Measurements from ENCODE around the gene CCDC85C.

The CCDC85C gene

GRCh38 chr14:99535448-99535847 is 68.6 kb downstream of the CCDC85C start:
- H3K4me3 ChIP-seq (ENCODE audit: low read length) = no peak overlapping the region
- no peak for DNase-seq (ENCODE audit: low read depth)
- no peak for TF ChIP-seq CTCF (conservative IDR thresholded peaks at IDR 0.05; ENCODE audit: low read depth, low read length)

GRCh38 chr14:99534863-99535262 is 69.1 kb downstream of the CCDC85C start:
- no peak overlapping the region for H3K4me3 ChIP-seq (ENCODE audit: low read length)
- TF ChIP-seq CTCF (conservative IDR thresholded peaks at IDR 0.05; ENCODE audit: low read depth, low read length) = no peak
- DNase-seq (ENCODE audit: low read depth) = peak; percentile 80

- DNase-seq (ENCODE audit: low read depth) = no peak
- no peak overlapping the region for H3K4me3 ChIP-seq (ENCODE audit: low read length)
- no peak for TF ChIP-seq CTCF (conservative IDR thresholded peaks at IDR 0.05; ENCODE audit: low read depth, low read length)
These were observed 69.7 kb downstream of the CCDC85C start for GRCh38 chr14:99534333-99534732.

- no peak for DNase-seq (ENCODE audit: low read depth)
- no peak overlapping the region for H3K4me3 ChIP-seq (ENCODE audit: low read length)
- TF ChIP-seq CTCF (conservative IDR thresholded peaks at IDR 0.05; ENCODE audit: low read depth, low read length) = no peak
These were observed 71.7 kb downstream of the CCDC85C start for GRCh38 chr14:99532310-99532709.

GRCh38 chr14:99531251-99532096 is 72.5 kb downstream of the CCDC85C start:
- H3K4me3 ChIP-seq (ENCODE audit: low read length) = no peak overlapping the region
- no peak for DNase-seq (ENCODE audit: low read depth)
- no peak for TF ChIP-seq CTCF (conservative IDR thresholded peaks at IDR 0.05; ENCODE audit: low read depth, low read length)

GRCh38 chr14:99530407-99531155 is 73.4 kb downstream of the CCDC85C start:
- no peak for TF ChIP-seq CTCF (conservative IDR thresholded peaks at IDR 0.05; ENCODE audit: low read depth, low read length)
- H3K4me3 ChIP-seq (ENCODE audit: low read length) = no peak overlapping the region
- no peak for DNase-seq (ENCODE audit: low read depth)
